ENCODE measurements around the gene KIF5C. TPM values are rescaled to one million over a fixed set of nuclear protein-coding genes. Genes with fewer than 3 reads are reported as not detected.

The KIF5C gene
- total and polyA plus RNA-seq, 2 donors (not counting 1 experiment from before 2014, with no cell fraction given): 0.09 to 0.17 TPM

DNA sequence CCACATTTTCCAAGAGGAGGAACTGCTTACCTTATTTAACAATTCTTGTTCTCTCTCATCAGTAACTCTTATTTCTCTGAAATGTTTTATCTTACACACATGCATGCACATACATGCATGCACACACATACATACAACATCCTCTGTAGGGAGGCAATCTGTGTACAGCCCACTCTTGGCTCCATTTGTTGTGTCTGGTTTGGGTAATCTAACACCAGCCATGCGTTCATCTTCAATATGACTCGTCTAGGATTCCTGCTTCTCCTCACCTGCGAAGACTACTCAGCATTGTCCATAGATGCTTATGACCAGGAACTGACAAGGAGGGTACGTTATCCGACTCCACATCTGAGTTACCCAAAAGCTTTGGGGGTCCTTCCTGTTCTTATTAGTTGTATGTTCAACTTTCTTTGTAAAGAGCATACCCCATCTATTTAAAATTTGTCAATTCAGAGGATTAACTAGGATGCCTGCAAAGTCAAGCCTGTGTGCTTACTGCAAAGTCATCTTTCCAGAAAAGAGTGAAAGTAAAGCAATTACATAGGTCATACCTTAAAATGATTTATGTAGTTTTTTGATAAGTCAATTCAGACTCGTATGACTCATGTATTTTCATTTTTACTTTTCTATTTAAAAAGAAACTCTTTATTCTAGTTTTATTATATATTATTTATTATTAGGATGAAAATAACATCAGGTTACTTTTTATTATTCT, 181.7 kb downstream of the KIF5C start:
- Histone ChIP-seq H3K27ac (ENCODE audit: insufficient read depth, low read length) (no peak overlapping the region), H3K9ac (ENCODE audit: insufficient read depth, low read length) (no peak overlapping the region), H2AFZ (ENCODE audit: low read length) (no peak overlapping the region), H3K4me3 (replicated peaks in 1 of 4; ENCODE audit: control extremely low read depth in 1 of 4, insufficient read depth in 1 of 4, low read depth in 3 of 4, low read length in 4 of 4) (no peak overlapping the region), H3K36me3 (ENCODE audit: control insufficient read depth, insufficient read depth, low read length) (no peaks in the 10 kb centered on the region), H3K27me3 (ENCODE audit: control insufficient read depth, insufficient read depth, low read length) (no peaks in the 10 kb centered on the region), H3K9me3 (ENCODE audit: control insufficient read depth, insufficient read depth, low read depth, low read length) (no peaks in the 10 kb centered on the region), H4K20me1 (ENCODE audit: control insufficient read depth, extremely low read depth, insufficient read depth, low read length) (no peaks in the 10 kb centered on the region), H3K4me2 (ENCODE audit: extremely low read depth, insufficient read depth, low read length) (no peak overlapping the region), H3K4me1 (ENCODE audit: control insufficient read depth, extremely low read depth, insufficient read depth, low read length) (no peaks in the 10 kb centered on the region), H3K79me2 (ENCODE audit: control insufficient read depth, insufficient read depth, low read length) (no peaks in the 10 kb centered on the region)
- DNase-seq (ENCODE audit: low read depth in 2 of 2): no peak
- TF ChIP-seq, protein P1, sequence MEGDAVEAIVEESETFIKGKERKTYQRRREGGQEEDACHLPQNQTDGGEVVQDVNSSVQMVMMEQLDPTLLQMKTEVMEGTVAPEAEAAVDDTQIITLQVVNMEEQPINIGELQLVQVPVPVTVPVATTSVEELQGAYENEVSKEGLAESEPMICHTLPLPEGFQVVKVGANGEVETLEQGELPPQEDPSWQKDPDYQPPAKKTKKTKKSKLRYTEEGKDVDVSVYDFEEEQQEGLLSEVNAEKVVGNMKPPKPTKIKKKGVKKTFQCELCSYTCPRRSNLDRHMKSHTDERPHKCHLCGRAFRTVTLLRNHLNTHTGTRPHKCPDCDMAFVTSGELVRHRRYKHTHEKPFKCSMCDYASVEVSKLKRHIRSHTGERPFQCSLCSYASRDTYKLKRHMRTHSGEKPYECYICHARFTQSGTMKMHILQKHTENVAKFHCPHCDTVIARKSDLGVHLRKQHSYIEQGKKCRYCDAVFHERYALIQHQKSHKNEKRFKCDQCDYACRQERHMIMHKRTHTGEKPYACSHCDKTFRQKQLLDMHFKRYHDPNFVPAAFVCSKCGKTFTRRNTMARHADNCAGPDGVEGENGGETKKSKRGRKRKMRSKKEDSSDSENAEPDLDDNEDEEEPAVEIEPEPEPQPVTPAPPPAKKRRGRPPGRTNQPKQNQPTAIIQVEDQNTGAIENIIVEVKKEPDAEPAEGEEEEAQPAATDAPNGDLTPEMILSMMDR (conservative IDR thresholded peaks at IDR 0.05 in 1 of 2, IDR thresholded peaks at IDR 0.05 in 1 of 2; ENCODE audit: low read depth in 1 of 2, low read length in 2 of 2): no peak
- no peak for TF ChIP-seq EZH2 (IDR thresholded peaks at IDR 0.05; ENCODE audit: low read length, missing control alignments)

DNA sequence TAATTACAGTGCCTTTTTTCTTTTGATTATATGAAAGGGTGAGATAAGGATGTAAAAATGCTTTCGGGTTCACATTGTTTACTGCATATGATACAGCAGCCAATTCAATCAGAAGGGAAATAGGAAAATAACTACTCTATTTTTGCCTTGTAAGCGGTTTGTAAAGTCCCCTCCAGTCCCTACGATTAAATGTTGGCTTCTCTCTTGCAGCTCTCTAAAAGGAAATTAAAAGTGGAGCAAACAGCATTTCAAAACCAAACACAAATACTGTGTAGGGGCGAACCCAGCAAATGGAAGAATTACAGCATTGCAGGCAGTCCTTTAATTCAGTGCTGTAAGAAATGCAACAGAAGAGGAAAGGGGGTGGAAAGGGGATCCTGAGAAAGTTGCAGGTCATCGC, 182.4 kb downstream of the KIF5C start:
- Histone ChIP-seq H3K9ac (ENCODE audit: insufficient read depth, low read length) (no peak overlapping the region), H3K36me3 (ENCODE audit: control insufficient read depth, insufficient read depth, low read length) (no peaks in the 10 kb centered on the region), H3K27ac (ENCODE audit: insufficient read depth, low read length) (no peak overlapping the region), H3K4me3 (replicated peaks in 1 of 4; ENCODE audit: control extremely low read depth in 1 of 4, insufficient read depth in 1 of 4, low read depth in 3 of 4, low read length in 4 of 4) (no peak overlapping the region), H3K4me2 (ENCODE audit: extremely low read depth, insufficient read depth, low read length) (no peak overlapping the region), H2AFZ (ENCODE audit: low read length) (no peak overlapping the region), H3K9me3 (ENCODE audit: control insufficient read depth, insufficient read depth, low read depth, low read length) (no peaks in the 10 kb centered on the region), H3K4me1 (ENCODE audit: control insufficient read depth, extremely low read depth, insufficient read depth, low read length) (no peaks in the 10 kb centered on the region), H4K20me1 (ENCODE audit: control insufficient read depth, extremely low read depth, insufficient read depth, low read length) (no peaks in the 10 kb centered on the region), H3K27me3 (ENCODE audit: control insufficient read depth, insufficient read depth, low read length) (no peaks in the 10 kb centered on the region), H3K79me2 (ENCODE audit: control insufficient read depth, insufficient read depth, low read length) (no peaks in the 10 kb centered on the region)
- TF ChIP-seq, protein P1 (conservative IDR thresholded peaks at IDR 0.05 in 1 of 2, IDR thresholded peaks at IDR 0.05 in 1 of 2; ENCODE audit: low read depth in 1 of 2, low read length in 2 of 2): no peak
- no peak for TF ChIP-seq EZH2 (IDR thresholded peaks at IDR 0.05; ENCODE audit: low read length, missing control alignments)
- DNase-seq (ENCODE audit: low read depth in 2 of 2): no peak

DNA sequence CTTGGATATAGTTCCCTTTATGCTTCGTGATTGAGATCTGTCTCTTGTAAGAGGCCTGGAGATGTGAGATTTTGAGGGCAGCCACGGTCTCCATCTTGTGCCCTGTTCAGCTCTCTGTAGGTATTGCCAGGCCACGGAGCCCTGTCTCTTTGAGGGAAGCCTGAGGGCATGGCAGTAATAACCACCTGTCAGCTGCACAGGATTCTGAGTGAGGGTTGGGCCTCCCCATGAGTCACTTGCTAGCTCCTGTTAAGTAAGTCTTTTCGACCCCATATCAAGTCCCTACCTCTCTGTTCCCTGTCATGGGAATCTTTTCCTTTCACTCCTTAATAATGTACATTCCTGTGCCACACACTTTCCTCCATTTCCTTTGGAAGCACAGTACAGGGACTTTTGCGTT, 183.9 kb downstream of the KIF5C start:
- Histone ChIP-seq H3K27me3 (ENCODE audit: control insufficient read depth, insufficient read depth, low read length) (no peaks in the 10 kb centered on the region), H3K36me3 (ENCODE audit: control insufficient read depth, insufficient read depth, low read length) (no peaks in the 10 kb centered on the region), H3K4me3 (replicated peaks in 1 of 4; ENCODE audit: control extremely low read depth in 1 of 4, insufficient read depth in 1 of 4, low read depth in 3 of 4, low read length in 4 of 4) (no peak overlapping the region), H3K27ac (ENCODE audit: insufficient read depth, low read length) (no peak overlapping the region), H2AFZ (ENCODE audit: low read length) (no peak overlapping the region), H3K79me2 (ENCODE audit: control insufficient read depth, insufficient read depth, low read length) (no peaks in the 10 kb centered on the region), H3K4me1 (ENCODE audit: control insufficient read depth, extremely low read depth, insufficient read depth, low read length) (no peaks in the 10 kb centered on the region), H3K9me3 (ENCODE audit: control insufficient read depth, insufficient read depth, low read depth, low read length) (no peaks in the 10 kb centered on the region), H3K9ac (ENCODE audit: insufficient read depth, low read length) (no peak overlapping the region), H3K4me2 (ENCODE audit: extremely low read depth, insufficient read depth, low read length) (no peak overlapping the region), H4K20me1 (ENCODE audit: control insufficient read depth, extremely low read depth, insufficient read depth, low read length) (no peaks in the 10 kb centered on the region)
- TF ChIP-seq EZH2 (IDR thresholded peaks at IDR 0.05; ENCODE audit: low read length, missing control alignments): no peak
- TF ChIP-seq, protein P1 (conservative IDR thresholded peaks at IDR 0.05 in 1 of 2, IDR thresholded peaks at IDR 0.05 in 1 of 2; ENCODE audit: low read depth in 1 of 2, low read length in 2 of 2): no peak
- DNase-seq (ENCODE audit: low read depth in 2 of 2): no peak

Measured in fibroblast of lung (primary cell).